Astrocyte of the spinal cord (primary cell): ENCODE data around the gene ANKEF1.
A peak's percentile ranks its signal among the peaks of the same experiment; 100 is the strongest.

Source experiments
- DNase-seq: peaks from one replicate; pipeline ENCODE4 v3.0.0; 2011; ENCODE audit warnings: low read depth, low spot score
- H3K4me3 ChIP-seq: 2 replicates; pipeline ENCODE4 v1.5.1; 2011; ENCODE audit warnings: low read depth, mild to moderate bottlenecking, low read length, moderate library complexity
- CTCF ChIP-seq: IDR thresholded peaks from 2 replicates; pipeline ENCODE4 v1.5.1; 2012; ENCODE audit warnings: low read depth, mild to moderate bottlenecking, low read length, inconsistent platforms
- in situ Hi-C: cut with HindIII; loops from 2 replicates; pipeline ENCODE4 v1.10.0; 2017; ENCODE audit warnings: low sequenced_read_pairs

Gene ANKEF1

DNA sequence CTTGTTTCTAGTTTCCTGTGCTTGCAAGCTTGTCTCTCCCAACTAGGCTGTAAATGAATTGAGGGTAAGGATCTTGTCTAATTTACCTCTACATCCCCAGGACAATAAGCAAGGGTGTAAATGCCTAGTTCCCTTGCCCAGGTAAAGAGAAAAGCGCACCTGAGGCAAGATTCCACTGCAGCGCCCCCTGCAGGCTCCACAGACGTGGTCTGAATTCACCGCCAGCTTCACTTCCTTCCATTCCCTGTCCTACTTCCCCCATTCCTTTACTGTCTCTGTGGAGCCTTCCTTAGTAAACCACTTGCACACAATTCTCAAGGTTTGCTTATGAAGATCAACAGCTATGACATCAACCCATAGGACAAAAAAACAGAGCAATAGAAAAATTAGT lies 42.3 kb downstream of the ANKEF1 start:
- TF ChIP-seq CTCF, result peak; percentile 39
- DNase-seq, result no peak
- in situ Hi-C loops, result loop anchor here (25.0 kb wide), 1 partner anchor 90 kb away; no protein-coding TSS in a partner anchor
- H3K4me3 ChIP-seq, result no peak overlapping the region

DNA sequence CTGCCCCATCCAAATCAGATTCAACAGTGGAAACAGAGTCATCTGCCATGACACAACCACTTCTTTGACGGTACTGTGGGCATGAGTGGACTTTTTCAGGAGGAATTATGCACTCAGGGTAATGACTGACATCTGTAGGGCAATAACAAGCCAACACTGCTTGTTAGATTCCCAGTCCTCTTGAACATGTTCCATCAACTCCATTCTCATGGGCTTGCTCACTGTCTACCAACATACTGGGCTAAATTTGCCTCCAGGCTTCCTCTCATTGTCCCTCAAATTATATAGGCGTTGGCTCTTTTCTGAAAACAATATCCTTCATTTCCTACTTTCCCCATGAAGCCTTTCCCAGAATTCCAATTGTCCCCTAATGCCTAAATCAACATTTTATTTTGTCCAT lies 43.1 kb downstream of the ANKEF1 start:
- DNase-seq, result no peak
- no peak overlapping the region for H3K4me3 ChIP-seq
- TF ChIP-seq CTCF, result no peak
- in situ Hi-C loops, result loop anchor here (25.0 kb wide), 1 partner anchor 91 kb away; no protein-coding TSS in a partner anchor

DNA sequence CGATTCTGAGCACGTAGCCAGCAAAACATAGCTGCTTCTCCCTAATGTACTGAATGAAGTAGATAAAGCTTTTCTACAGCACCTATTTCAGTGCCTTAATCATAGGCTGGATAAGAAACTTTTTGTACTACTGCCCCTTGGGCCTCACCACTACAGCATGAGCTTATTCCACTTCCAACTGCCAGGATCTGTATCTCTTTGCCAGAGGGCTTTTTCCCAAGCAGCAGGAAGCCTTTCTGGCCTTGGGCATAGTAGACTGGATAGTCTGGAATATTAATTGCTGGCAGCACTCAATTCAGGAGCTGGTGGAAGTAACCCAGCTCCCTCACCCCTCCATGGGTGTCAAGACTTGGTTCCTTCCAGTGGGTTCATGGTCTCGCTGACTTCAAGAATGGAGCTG lies 43.6 kb downstream of the ANKEF1 start:
- no peak for TF ChIP-seq CTCF
- in situ Hi-C loops, result loop anchor here (25.0 kb wide), 1 partner anchor 91 kb away; no protein-coding TSS in a partner anchor

GRCh38 chr20:10079964-10080363 lies 45.2 kb downstream of the ANKEF1 start:
- DNase-seq, result peak; percentile 48
- in situ Hi-C loops, result loop anchor here (25.0 kb wide), 1 partner anchor 93 kb away; no protein-coding TSS in a partner anchor
- TF ChIP-seq CTCF, result no peak
- H3K4me3 ChIP-seq, result no peak overlapping the region

More for the DNA sequence above, 43.6 kb downstream of the ANKEF1 start:
- no peak for DNase-seq
- no peak overlapping the region for H3K4me3 ChIP-seq

DNA sequence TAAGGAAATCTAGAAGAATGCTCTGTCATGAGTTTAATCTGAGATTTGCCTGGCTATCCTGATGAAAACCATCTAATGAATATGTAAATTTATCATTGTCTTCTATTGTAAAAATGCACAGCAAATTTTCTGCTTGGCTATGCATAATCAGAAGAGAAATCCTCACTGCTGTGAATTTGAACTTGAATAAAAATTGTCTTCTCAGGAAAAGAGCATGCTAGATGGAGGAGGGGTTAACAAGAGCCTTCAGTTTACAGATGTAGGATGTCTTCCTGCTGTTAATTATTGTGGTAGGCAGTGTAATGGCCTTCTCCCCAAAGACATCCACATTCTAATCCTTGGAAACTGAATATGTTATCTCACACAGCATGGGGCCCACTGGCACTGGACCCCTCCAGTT lies 45.8 kb downstream of the ANKEF1 start:
- no peak for TF ChIP-seq CTCF
- DNase-seq, result no peak
- in situ Hi-C loops, result loop anchor here (25.0 kb wide), 1 partner anchor 93 kb away; no protein-coding TSS in a partner anchor

DNA sequence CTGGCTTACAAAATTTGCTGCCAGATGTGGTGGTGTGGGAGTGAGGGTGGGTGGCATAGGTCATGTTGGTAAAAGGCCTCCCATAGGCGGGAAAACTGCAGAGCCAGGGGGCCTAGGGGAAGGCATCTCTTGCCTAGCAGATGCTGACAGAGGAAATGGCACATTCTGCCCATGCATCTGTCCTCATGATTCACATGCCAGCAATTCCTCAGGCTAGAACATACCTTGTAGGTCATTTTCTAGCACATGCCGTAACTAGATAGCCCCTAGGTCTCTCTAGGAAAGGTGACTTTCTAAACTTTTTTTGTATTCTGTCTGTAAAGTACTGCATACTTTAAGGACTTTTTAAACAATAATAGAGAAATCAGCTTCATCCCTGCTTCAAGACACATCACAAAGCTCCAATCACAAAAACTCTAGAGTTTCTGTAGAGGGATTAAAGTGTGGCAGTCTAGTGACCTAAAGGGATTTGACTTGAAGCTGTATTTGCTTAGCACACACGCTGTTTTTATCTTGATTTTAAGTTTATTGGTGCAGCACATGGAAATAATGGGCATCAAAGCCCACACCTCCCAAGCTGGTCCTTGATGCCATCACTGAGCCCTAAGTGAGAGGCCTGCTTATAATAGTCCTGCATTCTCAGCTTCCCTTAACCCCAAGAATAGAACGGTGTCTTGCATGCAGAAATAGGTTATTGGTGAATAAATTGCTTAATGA lies 55.2 kb downstream of the ANKEF1 start:
- TF ChIP-seq CTCF, result no peak
- no peak overlapping the region for H3K4me3 ChIP-seq
- in situ Hi-C loops, result loop anchor here (25.0 kb wide), 1 partner anchor 103 kb away; no protein-coding TSS in a partner anchor
- no peak for DNase-seq

More for the DNA sequence above, 45.8 kb downstream of the ANKEF1 start:
- H3K4me3 ChIP-seq, result no peak overlapping the region
